Gastrocnemius medialis (tissue), 4 donors: ENCODE results near the gene CNKSR2.

Source experiments
- POLR2A ChIP-seq, 2 donors: fragments of 450-650 bp; IDR thresholded peaks; one replicate each; pipeline ENCODE4 v1.6.1; 2017; ENCODE audit warnings: antibody characterized with exemption in 2 of 2, mild to moderate bottlenecking in 2 of 2, moderate library complexity in 2 of 2
- TF ChIP-seq, protein P1 (sequence below), 5 experiments: fragments of 450-650 bp in 3 of 5; fragments of 200-600 bp in 2 of 5; sonication (generic) in 2 of 5; IDR thresholded peaks in 4 of 5; conservative IDR thresholded peaks in 1 of 5; 1 replicate in 4 of 5; 2 replicates in 1 of 5; pipeline ENCODE4 v1.5.1; 2016 to 2019; ENCODE audit warnings: antibody characterized with exemption in 5 of 5, mild to moderate bottlenecking in 3 of 5, moderate library complexity in 3 of 5

GRCh38 chrX:21487832-21488231 is 113.6 kb downstream of the CNKSR2 start:
- TF ChIP-seq POLR2A (IDR thresholded peaks at IDR 0.05), result no peak
- TF ChIP-seq, protein P1, sequence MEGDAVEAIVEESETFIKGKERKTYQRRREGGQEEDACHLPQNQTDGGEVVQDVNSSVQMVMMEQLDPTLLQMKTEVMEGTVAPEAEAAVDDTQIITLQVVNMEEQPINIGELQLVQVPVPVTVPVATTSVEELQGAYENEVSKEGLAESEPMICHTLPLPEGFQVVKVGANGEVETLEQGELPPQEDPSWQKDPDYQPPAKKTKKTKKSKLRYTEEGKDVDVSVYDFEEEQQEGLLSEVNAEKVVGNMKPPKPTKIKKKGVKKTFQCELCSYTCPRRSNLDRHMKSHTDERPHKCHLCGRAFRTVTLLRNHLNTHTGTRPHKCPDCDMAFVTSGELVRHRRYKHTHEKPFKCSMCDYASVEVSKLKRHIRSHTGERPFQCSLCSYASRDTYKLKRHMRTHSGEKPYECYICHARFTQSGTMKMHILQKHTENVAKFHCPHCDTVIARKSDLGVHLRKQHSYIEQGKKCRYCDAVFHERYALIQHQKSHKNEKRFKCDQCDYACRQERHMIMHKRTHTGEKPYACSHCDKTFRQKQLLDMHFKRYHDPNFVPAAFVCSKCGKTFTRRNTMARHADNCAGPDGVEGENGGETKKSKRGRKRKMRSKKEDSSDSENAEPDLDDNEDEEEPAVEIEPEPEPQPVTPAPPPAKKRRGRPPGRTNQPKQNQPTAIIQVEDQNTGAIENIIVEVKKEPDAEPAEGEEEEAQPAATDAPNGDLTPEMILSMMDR (IDR thresholded peaks at IDR 0.05 in 4 of 5, conservative IDR thresholded peaks at IDR 0.05 in 1 of 5), result no peak
